OCI-LY7 (cell line): ENCODE measurements around the gene NFATC3.
"Not testable (repeated sequence)": the region's sequence is repeated elsewhere in the genome, so short reads cannot be mapped to it uniquely, and the experiment has no call there.

Experiments used
- EZH2phosphoT487 ChIP-seq: fragments of 200-600 bp; sonication (generic); IDR thresholded peaks from 2 replicates; pipeline ENCODE4 v1.6.1; 2018; ENCODE audit warnings: low read depth, borderline replicate concordance, mild to moderate bottlenecking, mixed run types, antibody characterized with exemption, low read length, moderate library complexity, mixed read lengths
- TF ChIP-seq, protein P1 (sequence below): fragments of 200-600 bp; sonication (generic); conservative IDR thresholded peaks from 2 replicates; pipeline ENCODE4 v1.5.1; 2014; ENCODE audit warnings: mild to moderate bottlenecking, antibody characterized with exemption, low read length, moderate library complexity, mixed read lengths

DNA sequence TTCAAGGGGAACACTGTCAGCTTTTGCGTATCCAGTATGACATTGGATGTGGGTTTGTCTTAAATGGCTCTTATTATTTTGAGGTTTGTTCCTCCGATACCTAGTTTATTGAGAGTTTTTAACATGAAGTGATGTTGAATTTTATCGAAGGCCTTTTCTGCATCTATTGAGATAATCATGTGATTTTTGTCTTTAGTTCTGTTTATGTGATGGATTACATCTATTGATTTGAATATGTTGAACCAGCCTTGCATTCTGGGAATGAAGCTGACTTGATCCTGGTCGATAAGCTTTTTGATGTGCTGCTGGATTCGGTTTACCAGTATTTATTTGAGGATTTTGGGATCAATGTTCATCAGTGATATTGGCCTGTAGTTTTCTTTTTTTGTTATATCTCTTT is 24.0 kb downstream of the NFATC3 start:
- TF ChIP-seq, protein P1, sequence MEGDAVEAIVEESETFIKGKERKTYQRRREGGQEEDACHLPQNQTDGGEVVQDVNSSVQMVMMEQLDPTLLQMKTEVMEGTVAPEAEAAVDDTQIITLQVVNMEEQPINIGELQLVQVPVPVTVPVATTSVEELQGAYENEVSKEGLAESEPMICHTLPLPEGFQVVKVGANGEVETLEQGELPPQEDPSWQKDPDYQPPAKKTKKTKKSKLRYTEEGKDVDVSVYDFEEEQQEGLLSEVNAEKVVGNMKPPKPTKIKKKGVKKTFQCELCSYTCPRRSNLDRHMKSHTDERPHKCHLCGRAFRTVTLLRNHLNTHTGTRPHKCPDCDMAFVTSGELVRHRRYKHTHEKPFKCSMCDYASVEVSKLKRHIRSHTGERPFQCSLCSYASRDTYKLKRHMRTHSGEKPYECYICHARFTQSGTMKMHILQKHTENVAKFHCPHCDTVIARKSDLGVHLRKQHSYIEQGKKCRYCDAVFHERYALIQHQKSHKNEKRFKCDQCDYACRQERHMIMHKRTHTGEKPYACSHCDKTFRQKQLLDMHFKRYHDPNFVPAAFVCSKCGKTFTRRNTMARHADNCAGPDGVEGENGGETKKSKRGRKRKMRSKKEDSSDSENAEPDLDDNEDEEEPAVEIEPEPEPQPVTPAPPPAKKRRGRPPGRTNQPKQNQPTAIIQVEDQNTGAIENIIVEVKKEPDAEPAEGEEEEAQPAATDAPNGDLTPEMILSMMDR, result not testable (repeated sequence)
- TF ChIP-seq EZH2phosphoT487, result not testable (repeated sequence)
